Activated CD8-positive, alpha-beta T cell treated with anti-CD3 and anti-CD28 coated beads, Interleukin-2, amount 10 ng/mL, durations not matched to agents 7 days and 5 days (primary cell): Measurements from ENCODE around the gene MRPS5. TPM values are rescaled to one million over a fixed set of nuclear protein-coding genes. Genes with fewer than 3 reads are reported as not detected.

Experiments
- ATAC-seq: fragments of 150-1000 bp; cut with Tn5 transposase; one replicate; pipeline ENCODE4 v1.10.0; 2021; ENCODE audit warnings: moderate library complexity
- CTCF ChIA-PET: fragments of 350-600 bp; sonication (Branson Sonifier 250); formaldehyde crosslinking; loops from one replicate; lab custom pipeline; 2021; ENCODE audit warnings: antibody characterized with exemption; lab: Charles Lee
- POLR2A ChIA-PET: fragments of 350-600 bp; sonication (Branson Sonifier 250); formaldehyde crosslinking; loops from one replicate; lab custom pipeline; 2021; ENCODE audit warnings: antibody characterized with exemption; lab: Charles Lee
- DNase-seq: peaks from one replicate; pipeline ENCODE4 v3.0.0-alpha.2; 2020
- H3K27ac Mint-ChIP-seq: one replicate; pipeline ENCODE4 v1.8.0; 2021; ENCODE audit warnings: mild to moderate bottlenecking, mixed read lengths
- H3K27me3 Mint-ChIP-seq: one replicate; pipeline ENCODE4 v1.8.0; 2021; ENCODE audit warnings: low read depth, mixed read lengths
- H3K36me3 Mint-ChIP-seq: one replicate; pipeline ENCODE4 v1.8.0; 2021; ENCODE audit warnings: low read depth, mixed read lengths
- H3K4me1 Mint-ChIP-seq: one replicate; pipeline ENCODE4 v1.8.0; 2021; ENCODE audit warnings: low read depth, mixed read lengths
- H3K4me3 Mint-ChIP-seq: one replicate; pipeline ENCODE4 v1.8.0; 2021; ENCODE audit warnings: mild to moderate bottlenecking, mixed read lengths
- H3K9me3 Mint-ChIP-seq: one replicate; pipeline ENCODE4 v1.8.0; 2022; ENCODE audit warnings: mixed read lengths; ENCODE audit not compliant: insufficient read depth
- total RNA-seq, 2 experiments: library from RNA; stranded (reverse); gene quantifications; one replicate each; pipeline ENCODE4 v1.2.3, GENCODE V29; 2021

MRPS5 gene
- total RNA-seq, 2 experiments from 2014 or later: 79.8 to 83.3 TPM

DNA sequence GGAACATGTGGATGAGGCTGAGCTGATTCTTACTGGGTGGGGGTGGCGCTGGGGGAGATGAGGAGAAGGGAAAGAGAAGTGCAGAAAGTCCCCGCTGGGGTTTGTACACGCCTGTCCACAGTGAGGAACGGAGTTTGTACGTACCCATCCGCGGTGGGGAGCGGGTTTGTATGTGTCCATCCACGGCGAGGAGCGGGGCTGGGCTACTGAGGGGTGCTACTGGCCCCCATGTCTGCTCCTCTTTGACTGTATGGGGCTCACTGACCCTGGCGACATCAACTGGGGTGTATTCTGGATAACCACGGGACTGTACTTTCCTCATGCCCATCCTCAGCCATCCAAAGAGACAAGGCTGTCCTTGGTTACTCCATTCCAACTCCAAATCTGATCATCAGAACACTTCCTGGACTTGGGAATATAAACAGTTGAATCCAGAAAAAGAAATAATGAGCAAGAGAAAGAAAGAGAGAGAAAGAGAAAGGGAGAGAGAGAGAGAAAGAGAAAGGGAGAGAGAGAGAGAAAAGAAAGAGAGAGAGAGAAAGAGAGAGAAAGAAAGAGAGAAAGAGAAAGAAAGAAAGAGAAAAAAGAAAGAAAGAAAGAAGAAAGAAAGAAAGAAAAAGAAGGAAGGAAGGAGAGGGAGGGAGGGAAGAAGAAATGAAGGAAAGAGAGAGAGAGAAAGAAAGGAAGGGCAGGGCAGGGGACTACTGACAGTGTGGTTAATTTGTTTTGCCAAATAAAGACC, 75.1 kb downstream of the MRPS5 start:
- Mint-ChIP-seq H3K9me3 (no peaks in the 10 kb centered on the region), H3K4me3 (no peak overlapping the region), H3K36me3 (peaks cover 76% of the 10 kb centered on the region), H3K27me3 (no peaks in the 10 kb centered on the region), H3K4me1 (peaks cover 83% of the 10 kb centered on the region), H3K27ac (peak overlapping the region; percentile 60)
- CTCF ChIA-PET: interaction anchor here (1.0 to 1.4 kb wide), 2 partner anchors 30 to 33 kb away, joined by 3 to 4 read pairs; no protein-coding TSS in a partner anchor
- DNase-seq: no peak
- POLR2A ChIA-PET: no interaction called here
- no peak for ATAC-seq

DNA sequence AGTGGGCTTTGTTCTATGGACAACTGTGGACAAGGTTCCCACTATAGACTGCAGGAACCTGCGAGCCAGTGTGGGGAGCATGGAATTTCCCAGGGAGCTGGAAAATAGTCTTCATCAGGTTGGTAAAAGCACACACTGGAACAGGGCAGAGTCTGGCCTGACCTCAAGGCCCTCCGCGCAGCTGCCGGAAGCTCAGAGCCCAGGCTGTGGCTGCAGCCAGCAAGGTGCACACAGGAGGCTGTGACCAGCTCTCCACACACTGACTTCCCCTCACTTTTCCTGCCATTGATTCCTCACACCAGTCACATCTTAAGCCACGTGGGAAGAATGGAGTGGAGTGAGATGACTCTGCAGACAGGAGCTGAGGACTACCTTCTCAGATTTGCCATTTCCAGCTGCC, 77.0 kb downstream of the MRPS5 start:
- H3K9me3 Mint-ChIP-seq: no peaks in the 10 kb centered on the region
- peaks cover 72% of the 10 kb centered on the region for H3K4me1 Mint-ChIP-seq
- H3K27me3 Mint-ChIP-seq: no peaks in the 10 kb centered on the region
- peaks cover 61% of the 10 kb centered on the region for H3K36me3 Mint-ChIP-seq
- POLR2A ChIA-PET: interaction anchor here (0.6 to 1.2 kb wide), 2 partner anchors 11 to 18 kb away, joined by 3 to 4 read pairs; no protein-coding TSS in a partner anchor
- DNase-seq (no peak), ATAC-seq (no peak)
- H3K4me3 Mint-ChIP-seq: no peak overlapping the region
- no peak overlapping the region for H3K27ac Mint-ChIP-seq
- CTCF ChIA-PET: interaction anchor here (0.7 to 2.8 kb wide), 9 partner anchors 8 to 71 kb away, joined by 3 to 24 read pairs (median 8); partner anchors contain the start of gene MAL

DNA sequence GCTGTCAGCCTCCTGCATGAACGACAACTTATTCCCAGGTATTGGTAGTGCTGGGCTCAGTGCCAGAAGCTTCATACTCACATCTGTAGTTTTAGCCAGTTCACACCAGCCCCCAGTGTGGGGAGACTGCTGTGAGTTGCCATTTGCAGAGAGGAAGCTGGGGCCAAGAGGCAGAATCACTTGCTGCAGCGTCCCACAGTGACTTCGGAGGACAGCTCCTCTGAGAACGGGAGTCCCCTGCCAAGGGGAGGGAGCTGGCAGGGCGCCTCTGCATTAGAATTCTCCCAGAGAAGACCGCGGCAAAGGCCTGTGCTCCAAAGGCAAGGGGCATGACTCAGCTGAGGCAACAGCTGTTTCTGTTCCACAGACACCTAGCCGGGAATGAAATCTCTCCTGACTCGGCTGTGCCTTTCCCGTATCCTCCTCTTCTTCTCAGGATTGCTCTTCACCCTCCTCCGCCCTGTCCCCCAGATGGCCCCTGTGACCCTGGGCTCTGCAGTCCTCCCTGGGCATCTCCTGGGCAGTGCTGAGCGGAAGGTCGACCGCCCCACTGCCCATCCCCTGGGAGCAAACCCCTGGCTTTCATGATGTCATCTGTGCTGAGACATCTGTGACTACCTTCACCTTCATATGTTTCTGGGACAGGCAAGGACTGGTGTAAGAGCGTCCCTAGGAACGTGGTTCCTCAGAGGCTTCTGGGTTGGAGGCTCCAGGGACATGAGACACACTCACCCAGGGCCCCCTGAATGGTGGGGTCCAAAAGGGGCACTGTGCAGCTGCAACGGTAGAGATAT, 78.1 kb downstream of the MRPS5 start:
- H3K4me1 Mint-ChIP-seq: peaks cover 72% of the 10 kb centered on the region
- ChIA-PET CTCF (interaction anchor here (0.8 to 2.8 kb wide), 9 partner anchors 9 to 72 kb away, joined by 3 to 24 read pairs (median 8); partner anchors contain the start of gene MAL), POLR2A (interaction anchor here (1.1 kb wide), 1 partner anchor 31 kb away, joined by 3 read pairs; no protein-coding TSS in a partner anchor)
- DNase-seq (no peak), ATAC-seq (no peak)
- H3K4me3 Mint-ChIP-seq: no peak overlapping the region
- H3K27ac Mint-ChIP-seq: peak overlapping the region; percentile 44
- no peaks in the 10 kb centered on the region for H3K27me3 Mint-ChIP-seq
- peaks cover 53% of the 10 kb centered on the region for H3K36me3 Mint-ChIP-seq
- no peaks in the 10 kb centered on the region for H3K9me3 Mint-ChIP-seq

DNA sequence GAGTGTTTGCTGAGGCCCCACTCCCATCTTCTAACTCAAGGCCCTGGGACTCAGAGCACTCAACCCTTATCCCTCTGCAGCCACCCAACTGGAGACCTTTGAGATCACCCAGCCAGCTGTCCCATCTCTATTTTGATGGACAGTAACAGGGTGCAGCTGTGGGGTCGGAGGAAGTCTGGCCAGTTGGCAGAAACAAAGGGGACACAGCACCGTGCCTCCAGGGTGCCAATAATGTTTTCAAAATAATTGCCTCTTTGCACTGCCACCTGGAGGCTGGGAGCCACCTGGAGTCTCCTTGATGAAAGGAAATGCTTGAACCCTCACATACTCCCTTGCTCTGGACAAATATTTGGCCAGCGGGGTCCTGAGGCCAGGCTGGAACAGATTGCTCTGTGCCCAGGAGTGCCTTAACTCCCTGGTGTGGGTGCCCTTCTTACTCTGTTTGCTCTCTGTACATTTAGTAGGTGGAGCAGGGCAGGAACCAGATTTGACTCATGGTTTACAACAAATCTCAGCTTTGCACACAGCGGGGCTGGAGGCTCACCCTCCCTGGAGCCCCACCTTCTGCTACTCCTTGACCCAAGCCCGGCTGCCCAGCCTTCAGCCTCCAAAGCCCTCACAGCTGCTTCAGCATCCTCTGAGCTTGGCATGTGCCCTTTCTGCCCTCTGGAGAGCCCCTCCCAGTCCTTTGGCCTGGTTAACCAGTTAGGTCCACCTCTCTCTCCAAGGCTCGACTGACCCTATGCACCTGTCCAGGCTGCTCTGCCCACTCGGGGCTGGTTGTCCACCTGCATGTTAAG, 78.9 kb downstream of the MRPS5 start:
- no peak for ATAC-seq
- ChIA-PET CTCF (interaction anchor here (0.8 to 2.8 kb wide), 9 partner anchors 9 to 73 kb away, joined by 3 to 24 read pairs (median 8); partner anchors contain the start of gene MAL), POLR2A (interaction anchor here (0.9 to 2.1 kb wide), 3 partner anchors 16 to 33 kb away, joined by 3 to 11 read pairs (median 3); partner anchors contain the start of gene MAL)
- peaks cover 49% of the 10 kb centered on the region for H3K36me3 Mint-ChIP-seq
- no peak for DNase-seq
- no peak overlapping the region for H3K27ac Mint-ChIP-seq
- H3K9me3 Mint-ChIP-seq: no peaks in the 10 kb centered on the region
- peaks cover 73% of the 10 kb centered on the region for H3K4me1 Mint-ChIP-seq
- H3K4me3 Mint-ChIP-seq: no peak overlapping the region
- no peaks in the 10 kb centered on the region for H3K27me3 Mint-ChIP-seq

DNA sequence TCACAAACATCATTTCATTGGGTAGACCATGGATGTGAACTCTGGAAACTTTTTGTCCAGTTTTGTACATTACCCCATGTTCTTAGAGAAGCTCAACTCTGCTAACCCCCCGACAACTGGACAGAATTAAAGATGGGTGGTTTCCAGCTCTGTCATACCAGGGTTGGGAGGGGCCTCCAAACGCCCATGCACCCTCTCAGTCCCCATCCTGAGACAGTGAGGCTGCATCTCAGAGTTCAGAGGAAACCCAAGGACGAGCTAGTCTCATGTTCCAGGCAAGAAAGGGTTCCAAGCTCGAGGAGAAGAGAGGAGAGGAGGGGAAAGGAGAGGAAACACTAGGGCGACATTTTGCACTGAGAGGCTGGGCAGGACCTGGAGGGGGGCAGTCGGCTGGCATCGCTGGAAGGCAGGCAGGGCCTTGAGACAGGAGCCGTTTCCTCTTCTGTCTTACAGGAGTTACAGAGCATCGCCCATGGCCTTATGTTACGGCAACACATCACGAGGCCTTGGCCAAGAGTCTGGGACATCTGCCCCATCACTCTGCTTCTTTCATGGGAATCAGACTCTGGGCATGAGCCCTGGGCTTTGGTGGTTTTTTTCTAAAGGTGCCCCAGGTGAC, 79.7 kb downstream of the MRPS5 start:
- CTCF ChIA-PET: interaction anchor here (0.9 to 1.9 kb wide), 6 partner anchors 18 to 37 kb away, joined by 3 to 10 read pairs (median 6); no protein-coding TSS in a partner anchor
- ATAC-seq: no peak
- Mint-ChIP-seq H3K9me3 (no peaks in the 10 kb centered on the region), H3K27me3 (no peaks in the 10 kb centered on the region), H3K4me1 (peaks cover 73% of the 10 kb centered on the region), H3K4me3 (no peak overlapping the region), H3K36me3 (peaks cover 46% of the 10 kb centered on the region), H3K27ac (peak overlapping the region; percentile 56)
- POLR2A ChIA-PET: interaction anchor here (0.9 to 2.1 kb wide), 2 partner anchors 15 to 34 kb away, joined by 3 to 11 read pairs; partner anchors contain the start of gene MAL
- no peak for DNase-seq

DNA sequence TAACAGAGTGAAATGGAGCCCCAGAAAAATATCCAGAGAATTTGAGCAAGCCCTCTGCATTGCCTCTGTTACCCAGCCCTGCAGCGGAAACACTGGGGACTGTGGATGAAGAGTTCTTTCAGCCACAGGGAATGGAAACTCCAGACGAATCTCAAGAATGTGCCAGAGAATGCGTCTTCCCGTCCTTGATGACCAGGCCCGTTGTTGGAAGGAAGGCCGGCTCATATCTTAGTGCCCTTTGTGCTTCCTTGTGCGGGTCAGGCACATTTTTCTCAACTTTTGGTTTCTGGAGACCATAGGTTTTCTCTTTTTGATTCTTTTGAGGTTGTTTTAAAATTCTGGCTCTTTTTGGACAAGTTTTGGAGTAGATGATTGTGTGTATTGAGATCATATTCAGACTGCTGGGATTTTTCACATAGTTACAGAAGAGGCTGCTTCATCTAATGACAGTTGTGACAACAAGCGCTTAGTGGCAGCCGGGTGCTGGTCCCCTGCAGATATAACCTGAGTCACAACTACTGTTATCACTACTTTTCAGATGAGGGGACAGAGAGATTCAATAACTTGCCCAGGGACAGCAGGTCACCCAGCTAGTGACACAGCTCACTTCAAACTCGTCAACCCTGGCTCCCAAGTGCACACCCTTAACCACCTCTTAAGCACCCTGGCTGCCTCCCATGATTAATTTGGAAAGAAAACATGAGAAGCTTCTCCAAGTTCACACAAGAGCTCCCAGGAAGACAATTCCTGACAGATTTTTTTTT, 80.4 kb downstream of the MRPS5 start:
- Mint-ChIP-seq H3K27ac (peak overlapping the region; percentile 16), H3K4me3 (no peak overlapping the region), H3K4me1 (peaks cover 73% of the 10 kb centered on the region), H3K36me3 (peaks cover 43% of the 10 kb centered on the region), H3K27me3 (no peaks in the 10 kb centered on the region), H3K9me3 (no peaks in the 10 kb centered on the region)
- POLR2A ChIA-PET: interaction anchor here (0.9 to 2.1 kb wide), 2 partner anchors 15 to 35 kb away, joined by 3 to 11 read pairs; partner anchors contain the start of gene MAL
- CTCF ChIA-PET: interaction anchor here (0.6 to 1.9 kb wide), 10 partner anchors 13 to 75 kb away, joined by 3 to 10 read pairs (median 4); partner anchors contain the start of gene MAL
- ATAC-seq: no peak
- DNase-seq: no peak

DNA sequence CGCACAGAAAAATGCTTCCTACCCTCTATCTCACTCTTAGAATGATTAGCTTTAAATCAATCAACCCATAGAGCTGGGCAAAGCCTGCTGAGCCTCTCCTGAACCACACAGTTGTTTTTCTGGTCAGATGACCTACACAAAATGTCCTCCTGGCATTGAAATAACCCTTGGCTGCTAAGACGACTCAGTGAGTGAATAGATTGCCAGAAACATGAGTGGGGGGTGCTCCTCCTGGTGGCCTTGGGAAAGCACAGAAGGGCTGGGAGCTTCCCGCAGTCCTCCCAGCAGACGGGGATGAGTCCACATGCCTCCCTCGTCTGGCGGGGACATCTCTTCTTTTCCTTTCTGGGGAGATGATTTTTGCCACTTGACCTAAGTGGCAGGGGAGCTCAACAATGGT, 81.2 kb downstream of the MRPS5 start:
- Mint-ChIP-seq H3K36me3 (peaks cover 35% of the 10 kb centered on the region), H3K27ac (peak overlapping the region; percentile 25), H3K27me3 (no peaks in the 10 kb centered on the region), H3K4me3 (no peak overlapping the region), H3K4me1 (peaks cover 67% of the 10 kb centered on the region), H3K9me3 (no peaks in the 10 kb centered on the region)
- DNase-seq: no peak
- ATAC-seq: no peak
- POLR2A ChIA-PET: no interaction called here
- CTCF ChIA-PET: interaction anchor here (0.6 to 1.6 kb wide), 6 partner anchors 13 to 34 kb away, joined by 3 to 6 read pairs (median 4); partner anchors contain the start of gene MAL

DNA sequence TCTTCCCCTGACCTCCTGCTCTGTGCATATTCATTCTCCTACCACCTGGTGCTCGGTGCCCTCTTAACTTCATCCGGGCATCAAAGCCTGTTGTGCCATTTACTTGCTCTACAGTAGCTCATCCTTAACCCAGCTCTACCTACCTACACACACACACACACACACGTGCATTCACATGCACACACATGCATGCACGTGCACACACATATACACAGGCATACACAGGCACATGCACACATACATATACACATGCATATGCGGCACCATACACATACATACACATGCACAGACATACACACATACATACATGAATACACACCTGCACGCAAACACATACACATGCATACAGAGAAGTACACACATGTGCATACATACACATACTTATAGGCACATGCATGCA, 81.6 kb downstream of the MRPS5 start:
- ChIA-PET CTCF (interaction anchor here (1.3 to 1.6 kb wide), 4 partner anchors 13 to 22 kb away, joined by 4 to 6 read pairs (median 4); partner anchors contain the start of gene MAL), POLR2A (no interaction called here)
- H3K27me3 Mint-ChIP-seq: no peaks in the 10 kb centered on the region
- ATAC-seq (no peak), DNase-seq (no peak)
- H3K9me3 Mint-ChIP-seq: no peaks in the 10 kb centered on the region
- H3K4me1 Mint-ChIP-seq: peaks cover 67% of the 10 kb centered on the region
- H3K27ac Mint-ChIP-seq: peak overlapping the region; percentile 25
- H3K36me3 Mint-ChIP-seq: peaks cover 34% of the 10 kb centered on the region
- no peak overlapping the region for H3K4me3 Mint-ChIP-seq

DNA sequence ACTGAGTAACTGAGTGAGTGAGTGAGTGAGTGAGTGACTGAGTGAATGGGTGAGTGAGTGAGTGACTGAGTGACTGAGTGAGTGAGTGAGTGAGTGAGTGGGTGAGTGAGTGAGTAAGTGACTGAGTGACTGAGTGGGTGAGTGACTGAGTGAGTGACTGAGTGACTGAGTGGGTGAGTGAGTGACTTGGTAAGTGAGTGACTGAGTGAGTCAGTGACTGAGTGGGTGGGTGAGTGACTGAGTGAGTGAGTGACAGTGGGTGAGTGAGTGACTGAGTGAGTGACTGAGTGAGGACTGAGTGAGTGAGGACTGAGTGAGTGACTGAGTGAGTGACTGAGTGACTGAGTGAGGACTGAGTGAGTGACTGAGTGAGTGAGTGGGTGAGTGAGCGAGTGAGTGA, 82.2 kb downstream of the MRPS5 start:
- Mint-ChIP-seq H3K4me1 (peaks cover 60% of the 10 kb centered on the region), H3K27me3 (no peaks in the 10 kb centered on the region), H3K36me3 (peaks cover 28% of the 10 kb centered on the region), H3K9me3 (no peaks in the 10 kb centered on the region), H3K27ac (peak overlapping the region; percentile 71), H3K4me3 (no peak overlapping the region)
- CTCF ChIA-PET: interaction anchor here (1.4 to 1.6 kb wide), 3 partner anchors 12 to 17 kb away, joined by 4 to 6 read pairs (median 4); partner anchors contain the start of gene MAL
- DNase-seq: no peak
- no peak for ATAC-seq
- POLR2A ChIA-PET: no interaction called here
